Measurements from ENCODE around the gene APOBEC3C.

DNA sequence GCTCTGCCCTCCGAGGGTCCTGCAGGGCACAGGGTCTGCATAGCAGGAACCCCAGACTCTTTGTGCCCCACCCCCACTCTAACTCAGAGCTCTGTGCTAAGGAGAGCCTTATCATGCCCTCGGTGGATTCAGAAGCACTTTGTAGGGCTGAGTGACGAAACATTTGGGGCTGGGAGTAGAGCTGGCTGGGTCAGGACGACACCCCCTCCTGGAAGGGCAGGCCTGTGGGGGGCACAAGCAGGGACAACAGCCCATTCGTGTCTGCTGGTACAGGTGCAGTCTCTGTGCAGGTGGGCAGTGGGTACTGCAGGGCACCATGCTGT is 47.7 kb upstream of the APOBEC3C start:
- TF ChIP-seq, protein P1, sequence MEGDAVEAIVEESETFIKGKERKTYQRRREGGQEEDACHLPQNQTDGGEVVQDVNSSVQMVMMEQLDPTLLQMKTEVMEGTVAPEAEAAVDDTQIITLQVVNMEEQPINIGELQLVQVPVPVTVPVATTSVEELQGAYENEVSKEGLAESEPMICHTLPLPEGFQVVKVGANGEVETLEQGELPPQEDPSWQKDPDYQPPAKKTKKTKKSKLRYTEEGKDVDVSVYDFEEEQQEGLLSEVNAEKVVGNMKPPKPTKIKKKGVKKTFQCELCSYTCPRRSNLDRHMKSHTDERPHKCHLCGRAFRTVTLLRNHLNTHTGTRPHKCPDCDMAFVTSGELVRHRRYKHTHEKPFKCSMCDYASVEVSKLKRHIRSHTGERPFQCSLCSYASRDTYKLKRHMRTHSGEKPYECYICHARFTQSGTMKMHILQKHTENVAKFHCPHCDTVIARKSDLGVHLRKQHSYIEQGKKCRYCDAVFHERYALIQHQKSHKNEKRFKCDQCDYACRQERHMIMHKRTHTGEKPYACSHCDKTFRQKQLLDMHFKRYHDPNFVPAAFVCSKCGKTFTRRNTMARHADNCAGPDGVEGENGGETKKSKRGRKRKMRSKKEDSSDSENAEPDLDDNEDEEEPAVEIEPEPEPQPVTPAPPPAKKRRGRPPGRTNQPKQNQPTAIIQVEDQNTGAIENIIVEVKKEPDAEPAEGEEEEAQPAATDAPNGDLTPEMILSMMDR (IDR thresholded peaks at IDR 0.05; ENCODE audit: insufficient read depth, low read length, poor library complexity, severe bottlenecking) = no peak
- TF ChIP-seq EZH2phosphoT487 (conservative IDR thresholded peaks at IDR 0.05; ENCODE audit: low read length) = no peak
